HG02840 (cell line): Measurements from ENCODE around the gene RIN1.

ENCODE experiments used
- ATAC-seq: cut with Tn5 transposase; IDR thresholded peaks from one replicate; pipeline ENCODE4 v1.9.1; 2021; ENCODE audit warnings: mild to moderate bottlenecking, moderate library complexity, moderate number of reproducible peaks; ENCODE audit not compliant: unreplicated experiment, low FRiP score

The RIN1 gene

DNA sequence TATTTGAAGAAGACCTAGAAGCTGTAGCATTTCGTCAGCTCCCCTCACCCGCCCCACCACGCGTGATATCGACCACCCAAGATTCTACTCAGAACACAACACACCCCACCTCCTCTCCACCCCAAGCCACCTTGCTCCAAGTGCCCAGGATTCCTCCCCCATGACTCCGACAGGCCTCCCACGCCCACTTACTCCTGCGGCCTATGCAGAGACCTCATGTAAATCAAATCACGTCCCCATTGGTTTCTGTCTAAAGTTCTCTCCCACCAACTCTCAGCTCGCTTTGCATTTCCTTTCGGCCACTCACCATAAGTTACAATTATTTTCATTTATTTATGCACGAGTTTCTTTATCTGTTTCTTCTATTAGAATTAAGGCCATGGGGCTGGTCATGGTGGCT is 33.6 kb downstream of the RIN1 start:
- ATAC-seq = no peak

- ATAC-seq = no peak
Observed at GRCh38 chr11:66299186-66299585, 37.0 kb downstream of the RIN1 start.

GRCh38 chr11:66297610-66298009 is 38.6 kb downstream of the RIN1 start:
- no peak for ATAC-seq

- no peak for ATAC-seq
Observed at GRCh38 chr11:66294626-66295620, 41.3 kb downstream of the RIN1 start.

- ATAC-seq = no peak
Observed at GRCh38 chr11:66293777-66294625, 42.2 kb downstream of the RIN1 start.

DNA sequence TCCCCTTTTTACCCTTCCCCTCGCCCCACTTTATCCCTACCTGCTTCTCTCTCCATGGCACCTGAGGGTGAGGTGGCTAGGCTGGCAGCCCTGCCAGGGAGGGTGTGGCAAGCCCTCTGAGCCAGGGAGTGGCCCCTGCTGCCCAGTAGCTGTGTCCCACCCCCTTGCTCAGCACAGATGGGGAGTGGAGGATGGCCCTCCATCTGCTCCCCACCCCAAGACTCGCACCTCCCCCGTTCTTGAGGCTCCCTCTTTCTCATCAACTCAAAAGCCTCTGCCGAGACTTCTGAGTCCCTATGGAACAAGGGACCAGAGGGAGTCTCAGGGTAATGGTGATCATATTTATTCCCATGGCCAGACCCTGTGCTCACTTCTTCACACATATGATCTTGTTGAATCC is 42.9 kb downstream of the RIN1 start:
- ATAC-seq = no peak

DNA sequence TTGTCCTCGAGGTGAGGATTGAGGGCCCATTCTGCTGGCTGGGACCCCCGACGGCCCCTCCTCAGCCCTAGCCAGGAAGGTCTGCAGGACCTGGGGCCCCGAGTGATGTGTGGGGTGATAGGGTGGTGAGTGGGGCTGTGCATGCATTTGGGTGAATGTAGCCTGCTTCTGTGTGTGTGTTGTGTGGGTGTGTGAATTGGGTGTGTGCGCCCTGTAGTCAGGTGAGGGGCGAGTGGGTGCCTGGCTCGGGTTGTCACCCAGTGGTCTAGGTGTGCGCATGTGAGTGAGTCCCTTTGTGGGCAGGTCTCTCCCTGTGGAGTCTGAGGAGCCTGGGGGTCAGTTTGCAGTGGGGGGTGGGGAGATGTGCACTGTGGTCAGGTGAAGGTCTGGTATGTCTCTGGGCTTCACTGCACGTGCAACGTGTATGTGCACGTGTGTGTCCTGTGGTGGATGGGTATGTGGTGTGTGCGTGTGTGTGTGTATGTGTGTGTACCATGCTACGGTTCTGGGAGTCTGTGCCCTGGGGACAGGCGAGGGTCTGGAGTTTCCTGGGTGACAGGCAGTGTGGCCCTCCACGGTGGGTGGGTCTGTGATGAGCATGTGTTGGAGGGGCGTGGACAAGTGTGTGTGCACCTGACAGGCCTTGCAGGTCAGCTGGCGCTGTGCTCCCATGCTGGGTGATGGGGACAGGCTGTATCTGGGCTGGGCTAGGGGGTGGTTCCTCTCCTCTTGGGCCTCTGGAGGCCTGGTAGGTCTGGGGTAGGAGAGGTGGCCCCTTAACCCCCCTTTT is 43.5 kb downstream of the RIN1 start:
- no peak for ATAC-seq

GRCh38 chr11:66291706-66292542 is 44.3 kb downstream of the RIN1 start, which contains the start of gene TMEM151A:
Gene TMEM151A (plus strand): TSS chr11:66291894. CDS start chr11:66292014, 120 bp downstream.
- ATAC-seq = no peak

- no peak for ATAC-seq
Observed at GRCh38 chr11:66291303-66291705, 44.9 kb downstream of the RIN1 start.

GRCh38 chr11:66290330-66290621 is 46.0 kb downstream of the RIN1 start:
- no peak for ATAC-seq

- ATAC-seq = peak; percentile 31
Observed at GRCh38 chr11:66289548-66290329, 46.5 kb downstream of the RIN1 start.

DNA sequence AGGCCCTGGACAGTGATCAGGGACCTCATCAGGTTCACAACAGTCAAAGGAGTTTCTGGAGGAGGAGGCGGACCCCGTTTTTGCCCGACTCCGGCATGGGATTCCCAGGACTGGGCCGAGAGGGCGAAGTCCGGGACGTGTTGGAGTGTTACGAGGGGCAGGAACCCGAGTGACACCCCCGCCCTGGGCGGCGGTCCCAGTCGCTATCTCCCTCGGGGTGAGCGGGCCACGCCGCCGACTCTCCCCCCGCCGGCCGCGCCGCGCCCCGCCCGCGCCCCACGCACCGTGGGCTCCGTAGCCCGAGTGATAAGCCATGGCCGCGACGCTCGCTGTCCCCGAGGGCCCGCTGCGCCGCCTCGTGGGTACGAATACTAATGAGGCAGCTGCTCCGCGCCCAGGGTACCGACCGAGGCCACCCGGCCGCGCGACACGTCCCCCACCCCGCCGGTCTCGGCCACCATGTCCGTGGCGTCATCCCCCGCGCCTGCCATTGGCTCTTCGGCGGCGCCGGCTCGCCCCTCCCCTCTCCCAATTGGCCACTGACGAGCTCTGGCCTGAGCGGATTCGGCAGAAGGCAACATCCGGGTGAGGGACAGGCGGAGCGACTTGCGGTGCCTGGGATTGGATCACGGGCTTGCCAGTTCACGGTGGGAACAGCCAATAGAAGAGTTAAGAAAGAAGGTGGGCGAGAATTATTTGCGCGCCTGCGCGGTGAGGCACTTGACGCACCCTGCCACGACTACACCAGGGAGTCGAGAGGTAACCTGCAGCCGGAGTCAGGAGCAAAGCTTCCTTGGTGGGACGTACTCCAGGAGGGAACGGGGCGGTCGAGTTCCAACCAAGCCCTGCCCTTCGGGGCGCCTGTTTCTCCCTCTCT is 47.3 kb downstream of the RIN1 start, which contains the start of gene YIF1A:
TSS of gene YIF1A (minus strand) at position 473 of the 877 bp plus-strand sequence. CDS start at position 315, 158 bp downstream.
- ATAC-seq = peak; percentile 89

- no peak for ATAC-seq
Observed at GRCh38 chr11:66287889-66288670, 48.2 kb downstream of the RIN1 start.

DNA sequence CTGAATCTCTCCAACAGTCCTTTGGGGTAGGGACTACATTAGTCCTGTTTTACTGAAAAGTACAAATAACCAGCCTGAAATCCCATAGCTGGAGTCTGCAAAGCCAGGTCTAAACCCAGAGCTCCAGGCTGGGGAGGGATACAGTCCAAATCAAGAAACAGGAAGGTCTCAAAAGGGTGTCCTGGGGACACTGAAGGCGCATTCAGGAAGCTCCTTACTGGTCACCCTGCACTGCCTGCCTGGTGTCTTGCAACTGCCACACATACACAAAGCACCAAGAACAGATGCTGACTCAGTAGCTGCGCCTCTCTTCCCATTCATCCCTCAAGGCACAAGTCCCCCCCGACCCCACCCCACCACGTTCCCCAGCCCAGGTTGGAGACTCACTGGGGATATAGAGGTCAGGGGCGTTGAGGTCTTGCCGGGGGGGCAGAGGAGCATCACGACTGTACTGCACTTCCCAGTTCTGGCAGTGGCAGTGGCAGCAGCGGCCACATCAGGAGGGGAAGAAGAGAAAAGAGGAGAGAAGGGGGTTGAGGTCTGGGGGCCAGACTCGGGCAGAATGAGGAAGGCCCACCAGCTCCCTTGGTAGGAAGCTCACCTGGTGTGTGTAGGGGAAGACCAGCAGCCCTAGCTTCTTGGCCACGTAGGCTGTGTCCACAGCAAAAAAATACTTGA is 48.9 kb downstream of the RIN1 start:
- no peak for ATAC-seq

GRCh38 chr11:66286699-66287098 is 49.5 kb downstream of the RIN1 start:
- ATAC-seq = no peak

GRCh38 chr11:66285250-66285947 is 50.8 kb downstream of the RIN1 start:
- no peak for ATAC-seq
